Nephron (organoid): Measurements from ENCODE around the gene TEF.
A peak's percentile ranks its signal among the peaks of the same experiment; 100 is the strongest.
"Not testable (repeated sequence)": the region's sequence is repeated elsewhere in the genome, so short reads cannot be mapped to it uniquely, and the experiment has no call there.

Experiments used
- H3K27ac Mint-ChIP-seq, 3 experiments: 2 replicates each; pipeline ENCODE4 v1.8.0; 2020; ENCODE audit warnings: mixed read lengths in 3 of 3, mild to moderate bottlenecking in 2 of 3, moderate library complexity in 1 of 3
- H3K27me3 Mint-ChIP-seq: 2 replicates; pipeline ENCODE4 v1.8.0; 2021; ENCODE audit warnings: low read depth, mild to moderate bottlenecking, moderate library complexity, mixed read lengths
- H3K36me3 Mint-ChIP-seq: 2 replicates; pipeline ENCODE4 v1.8.0; 2020; ENCODE audit warnings: low read depth, mixed read lengths
- H3K4me1 Mint-ChIP-seq: 2 replicates; pipeline ENCODE4 v1.8.0; 2020; ENCODE audit warnings: mixed read lengths
- H3K4me3 Mint-ChIP-seq, 3 experiments: 2 replicates each; pipeline ENCODE4 v1.8.0; 2020; ENCODE audit warnings: mild to moderate bottlenecking in 3 of 3, mixed read lengths in 3 of 3, moderate library complexity in 2 of 3
- H3K9me3 Mint-ChIP-seq: 2 replicates; pipeline ENCODE4 v1.8.0; 2020; ENCODE audit warnings: mixed read lengths
- CTCF ChIP-seq, 3 experiments: fragments of 200-600 bp; sonication (generic); IDR thresholded peaks; one replicate each; pipeline ENCODE4 v1.5.0; 2021; ENCODE audit warnings: antibody characterized with exemption in 3 of 3; ENCODE audit not compliant: unreplicated experiment in 3 of 3

Gene TEF

GRCh38 chr22:41435560-41435959 lies 53.8 kb downstream of the TEF start:
- H3K9me3 Mint-ChIP-seq: no peaks in the 10 kb centered on the region
- H3K4me3 Mint-ChIP-seq: no peak overlapping the region
- H3K4me1 Mint-ChIP-seq: peaks cover 12% of the 10 kb centered on the region
- H3K36me3 Mint-ChIP-seq: peaks cover 63% of the 10 kb centered on the region
- H3K27ac Mint-ChIP-seq: peak overlapping the region in 1 of 3 experiments; percentile 66
- H3K27me3 Mint-ChIP-seq: no peaks in the 10 kb centered on the region
- TF ChIP-seq CTCF (IDR thresholded peaks at IDR 0.05; ENCODE audit: unreplicated experiment in 3 of 3): no peak

GRCh38 chr22:41436322-41437113 lies 54.8 kb downstream of the TEF start:
- H3K27me3 Mint-ChIP-seq: no peaks in the 10 kb centered on the region
- H3K27ac Mint-ChIP-seq: no peak overlapping the region
- H3K36me3 Mint-ChIP-seq: peaks cover 61% of the 10 kb centered on the region
- peaks cover 12% of the 10 kb centered on the region for H3K4me1 Mint-ChIP-seq
- no peak overlapping the region for H3K4me3 Mint-ChIP-seq
- no peak for TF ChIP-seq CTCF (IDR thresholded peaks at IDR 0.05; ENCODE audit: unreplicated experiment in 3 of 3)
- H3K9me3 Mint-ChIP-seq: no peaks in the 10 kb centered on the region

- Mint-ChIP-seq H3K4me3 (no peak overlapping the region), H3K27me3 (no peaks in the 10 kb centered on the region), H3K4me1 (peaks cover 14% of the 10 kb centered on the region), H3K27ac (no peak overlapping the region), H3K9me3 (no peaks in the 10 kb centered on the region), H3K36me3 (peaks cover 59% of the 10 kb centered on the region)
- no peak for TF ChIP-seq CTCF (IDR thresholded peaks at IDR 0.05; ENCODE audit: unreplicated experiment in 3 of 3)
These were observed 55.5 kb downstream of the TEF start for GRCh38 chr22:41437198-41437597.

- H3K36me3 Mint-ChIP-seq: peaks cover 50% of the 10 kb centered on the region
- H3K9me3 Mint-ChIP-seq, H3K4me3 Mint-ChIP-seq, H3K27ac Mint-ChIP-seq, H3K27me3 Mint-ChIP-seq: not testable (repeated sequence)
- peaks cover 28% of the 10 kb centered on the region for H3K4me1 Mint-ChIP-seq
These were observed 58.8 kb downstream of the TEF start for GRCh38 chr22:41440511-41440910.

- Mint-ChIP-seq H3K4me1 (peaks cover 25% of the 10 kb centered on the region), H3K27me3 (no peaks in the 10 kb centered on the region), H3K27ac (peak overlapping the region; percentile 28 to 81 (median 67)), H3K9me3 (no peaks in the 10 kb centered on the region), H3K4me3 (peak overlapping the region; percentile 83 to 99 (median 99)), H3K36me3 (peaks cover 32% of the 10 kb centered on the region)
- TF ChIP-seq CTCF (IDR thresholded peaks at IDR 0.05; ENCODE audit: unreplicated experiment in 3 of 3): no peak
These were observed 60.6 kb downstream of the TEF start for GRCh38 chr22:41442240-41442792.

GRCh38 chr22:41444360-41445128 lies 62.8 kb downstream of the TEF start:
- Mint-ChIP-seq H3K27ac (peak overlapping the region; percentile 85 to 100 (median 99)), H3K9me3 (no peaks in the 10 kb centered on the region), H3K27me3 (no peaks in the 10 kb centered on the region), H3K4me3 (peak overlapping the region; percentile 99 to 100 (median 99)), H3K4me1 (peaks cover 26% of the 10 kb centered on the region), H3K36me3 (peaks cover 21% of the 10 kb centered on the region)
- TF ChIP-seq CTCF (IDR thresholded peaks at IDR 0.05; ENCODE audit: unreplicated experiment in 3 of 3): no peak
